GM12892 (cell line): Measurements from ENCODE around the gene COL18A1.

Experiments used
- POLR2AphosphoS5 ChIP-seq: IDR thresholded peaks from 2 replicates; pipeline ENCODE4 v1.6.1; 2011; ENCODE audit warnings: low read depth, low read length, control low read depth
- TAF1 ChIP-seq: IDR thresholded peaks from 2 replicates; pipeline ENCODE4 v1.6.1; 2011; ENCODE audit warnings: low read depth, mild to moderate bottlenecking, control low read depth, low read length, borderline replicate concordance

DNA sequence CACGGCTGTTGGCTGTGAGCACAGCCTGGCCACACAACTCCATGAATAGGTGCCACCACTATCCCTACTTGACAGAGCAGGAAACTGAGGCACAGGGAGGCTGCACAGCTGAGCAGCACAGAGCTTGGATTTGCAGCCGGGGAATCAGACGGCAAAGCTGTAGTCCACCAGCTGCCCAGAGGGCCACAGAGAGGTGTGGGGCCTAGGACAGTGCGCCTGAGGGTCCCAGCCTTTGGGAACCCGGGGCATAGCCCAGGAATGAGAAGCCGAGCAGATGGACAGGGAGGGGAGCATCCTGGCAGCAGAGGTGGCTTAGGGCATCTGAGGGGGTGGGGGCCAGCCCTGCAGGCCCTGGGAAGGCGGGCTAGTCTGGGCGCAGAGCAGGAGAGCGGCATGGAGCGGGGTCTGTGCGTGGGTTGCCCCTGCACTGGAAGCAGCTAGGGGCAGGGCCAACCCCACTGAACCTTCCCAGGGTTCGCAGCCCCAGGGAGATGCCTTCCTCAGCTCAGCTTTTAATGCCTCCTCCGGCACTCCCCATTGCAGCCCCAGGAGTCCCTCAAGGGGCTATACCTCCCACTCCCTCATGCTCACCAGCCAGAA, 46.2 kb upstream of the COL18A1 start:
- TF ChIP-seq POLR2AphosphoS5: no peak
- TF ChIP-seq TAF1: no peak
